Lower leg skin (tissue), 4 donors: Measurements from ENCODE around the gene STK25. TPM values are rescaled to one million over a fixed set of nuclear protein-coding genes. Genes with fewer than 3 reads are reported as not detected.

ENCODE experiments used
- DNase-seq, 2 donors: peaks; one replicate each; pipeline ENCODE4 v3.0.0-alpha.2; 2019; ENCODE audit warnings: low spot score in 2 of 2
- H3K4me3 ChIP-seq: fragments of 200-600 bp; sonication (generic); 2 replicates; pipeline ENCODE4 v1.5.1; 2017; ENCODE audit warnings: mild to moderate bottlenecking, low read depth; ENCODE audit not compliant: poor library complexity, severe bottlenecking
- POLR2A ChIP-seq, 2 donors: fragments of 450-650 bp; IDR thresholded peaks; one replicate each; pipeline ENCODE4 v1.6.1; 2016 to 2017; ENCODE audit warnings: antibody characterized with exemption in 2 of 2, mild to moderate bottlenecking in 1 of 2, moderate library complexity in 1 of 2
- WGBS, 2 donors: methylation state at CpG; one replicate each; pipeline ENCODE4 v1.1.5; 2018; 5-methylcytosine and 5-hydroxymethylcytosine counted together
- intact Hi-C: fragments of 100-400 bp; cut with DNase I; formaldehyde crosslinking; loops from one replicate; pipeline ENCODE4 v1.15.0; 2023; ENCODE audit warnings: low total_unique reads
- microRNA-seq, 2 donors: library from miRNA; unstranded; fragments of <30 nt; microRNA quantifications; one replicate each; pipeline ENCODE4, GENCODE V29; 2016; ENCODE audit warnings: borderline replicate concordance in 2 of 2, borderline number of aligned reads in 1 of 2
- total RNA-seq, 4 donors: library from RNA; depleted of rRNA; stranded (reverse); fragments of >200 nt; gene quantifications; one replicate each; pipeline ENCODE4 v1.1.0, GENCODE V29; 2016
- TF ChIP-seq, protein P1 (sequence below), 3 donors: fragments of 450-650 bp; IDR thresholded peaks; one replicate each; pipeline ENCODE4 v1.5.1; 2016; ENCODE audit warnings: antibody characterized with exemption in 3 of 3, mild to moderate bottlenecking in 3 of 3, moderate library complexity in 2 of 3

Gene STK25
- total RNA-seq, 4 donors from 2014 or later: 137 to 315 (median 188) TPM

DNA sequence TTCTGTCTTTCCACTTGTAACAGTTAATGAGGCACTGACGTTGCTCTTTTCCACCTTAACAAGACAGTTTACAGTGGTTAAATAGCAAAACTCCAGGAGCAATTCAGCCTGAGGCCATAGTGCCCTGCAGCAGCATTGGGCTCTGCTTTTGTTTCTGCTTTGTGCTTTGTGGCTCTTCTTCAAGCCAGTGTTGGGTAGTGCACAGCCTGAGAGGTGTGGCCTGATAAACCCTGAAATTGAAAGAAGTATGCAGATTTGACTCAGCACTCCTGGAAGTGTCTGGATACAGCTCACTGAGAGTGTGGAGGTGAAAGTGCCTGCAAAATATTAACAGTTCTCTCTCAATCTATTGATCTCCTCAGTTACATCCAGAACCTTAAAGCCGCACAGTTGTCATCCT, 63.0 kb downstream of the STK25 start:
- intact Hi-C loops: no loop called here
- no peak for TF ChIP-seq POLR2A (IDR thresholded peaks at IDR 0.05)
- TF ChIP-seq, protein P1, sequence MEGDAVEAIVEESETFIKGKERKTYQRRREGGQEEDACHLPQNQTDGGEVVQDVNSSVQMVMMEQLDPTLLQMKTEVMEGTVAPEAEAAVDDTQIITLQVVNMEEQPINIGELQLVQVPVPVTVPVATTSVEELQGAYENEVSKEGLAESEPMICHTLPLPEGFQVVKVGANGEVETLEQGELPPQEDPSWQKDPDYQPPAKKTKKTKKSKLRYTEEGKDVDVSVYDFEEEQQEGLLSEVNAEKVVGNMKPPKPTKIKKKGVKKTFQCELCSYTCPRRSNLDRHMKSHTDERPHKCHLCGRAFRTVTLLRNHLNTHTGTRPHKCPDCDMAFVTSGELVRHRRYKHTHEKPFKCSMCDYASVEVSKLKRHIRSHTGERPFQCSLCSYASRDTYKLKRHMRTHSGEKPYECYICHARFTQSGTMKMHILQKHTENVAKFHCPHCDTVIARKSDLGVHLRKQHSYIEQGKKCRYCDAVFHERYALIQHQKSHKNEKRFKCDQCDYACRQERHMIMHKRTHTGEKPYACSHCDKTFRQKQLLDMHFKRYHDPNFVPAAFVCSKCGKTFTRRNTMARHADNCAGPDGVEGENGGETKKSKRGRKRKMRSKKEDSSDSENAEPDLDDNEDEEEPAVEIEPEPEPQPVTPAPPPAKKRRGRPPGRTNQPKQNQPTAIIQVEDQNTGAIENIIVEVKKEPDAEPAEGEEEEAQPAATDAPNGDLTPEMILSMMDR (IDR thresholded peaks at IDR 0.05): no peak
- no peak overlapping the region for H3K4me3 ChIP-seq
- WGBS, 2 donors: 85 to 86% methylated on average over 2 of the region's 2 CpGs
- DNase-seq: no peak

DNA sequence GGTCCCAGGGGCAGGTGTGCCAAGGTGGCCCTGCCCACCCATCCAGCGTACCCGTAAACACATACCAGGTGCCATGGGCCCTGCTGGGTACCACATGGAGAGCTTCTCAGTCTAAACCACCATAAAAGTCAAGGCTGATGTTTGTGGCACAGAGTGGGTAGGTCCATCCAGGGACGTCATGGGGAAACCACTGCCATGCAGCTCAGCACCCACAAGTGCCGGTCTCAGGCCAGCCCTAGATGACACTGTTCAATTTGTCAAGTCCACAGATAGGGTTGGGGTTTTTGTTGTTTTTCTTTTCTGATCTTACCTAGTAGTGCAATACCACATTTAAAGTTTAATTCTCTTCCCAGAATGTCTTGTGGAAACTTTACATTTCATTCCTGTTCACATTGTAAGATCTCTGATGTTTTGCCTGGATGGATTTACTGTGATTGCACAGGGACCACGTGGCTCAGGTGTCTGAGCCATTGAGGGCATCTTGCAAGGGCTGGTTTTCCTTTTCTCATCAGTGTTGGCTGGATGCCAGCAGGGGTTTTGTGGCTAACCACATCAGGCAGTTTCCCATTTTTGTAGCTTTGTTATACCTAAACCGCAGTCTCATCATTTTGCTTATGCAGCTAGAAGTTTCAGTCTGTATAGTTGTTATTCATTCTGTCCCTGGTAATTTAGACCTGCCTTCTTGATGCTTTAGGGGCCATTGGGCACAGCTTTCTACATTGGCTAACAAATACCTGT, 64.7 kb downstream of the STK25 start:
- no peak overlapping the region for H3K4me3 ChIP-seq
- intact Hi-C loops: no loop called here
- 71 to 79% methylated on average over 5 to 6 of the region's 6 CpGs for WGBS, 2 donors
- TF ChIP-seq, protein P1 (IDR thresholded peaks at IDR 0.05): no peak
- no peak for TF ChIP-seq POLR2A (IDR thresholded peaks at IDR 0.05)
- peak in 1 of 2 donors; percentile 26 for DNase-seq

Small RNA genes within 50 kb of the gene (microRNA-seq; reads per million reads assigned to microRNA genes)
- gene MIR3133: 0 reads per million in 2 donors

Other genes starting within 250 kb of the STK25 start
- gene HDLBP, start 192.9 kb downstream of the STK25 start, total RNA-seq: 100 to 1,000 TPM; 241 to 393 (median 294) TPM
- 100 to 1,000 TPM in 3 of 4 donors, 10 to 100 TPM in 1; 97.3 to 164 (median 124) TPM for gene SEPTIN2, start 192.7 kb downstream of the STK25 start, total RNA-seq
- 10 to 100 TPM; 63.3 to 86.4 (median 66.0) TPM for gene FARP2, start 152.3 kb downstream of the STK25 start, total RNA-seq
- 10 to 100 TPM; 44.2 to 59.9 (median 54.7) TPM for gene BOK, start 50.2 kb upstream of the STK25 start, total RNA-seq
- gene THAP4, start 128.6 kb upstream of the STK25 start, total RNA-seq: 10 to 100 TPM; 52.4 to 60.7 (median 58.3) TPM
- 10 to 100 TPM; 48.4 to 86.2 (median 63.3) TPM for gene ATG4B, start 129.1 kb upstream of the STK25 start, total RNA-seq
- gene DTYMK, start 178.2 kb upstream of the STK25 start, total RNA-seq: 10 to 100 TPM in 3 of 4 donors, 1 to 10 TPM in 1; 6.6 to 16.2 (median 12.0) TPM
- gene ING5, start 193.5 kb upstream of the STK25 start, total RNA-seq: 10 to 100 TPM; 31.6 to 73.9 (median 35.7) TPM
- 10 to 100 TPM; 34.8 to 65.1 (median 48.2) TPM for gene D2HGDH, start 226.0 kb upstream of the STK25 start, total RNA-seq